ENCODE results near the gene MYOZ1.
"Not testable (repeated sequence)": the region's sequence is repeated elsewhere in the genome, so short reads cannot be mapped to it uniquely, and the experiment has no call there.

The MYOZ1 gene

DNA sequence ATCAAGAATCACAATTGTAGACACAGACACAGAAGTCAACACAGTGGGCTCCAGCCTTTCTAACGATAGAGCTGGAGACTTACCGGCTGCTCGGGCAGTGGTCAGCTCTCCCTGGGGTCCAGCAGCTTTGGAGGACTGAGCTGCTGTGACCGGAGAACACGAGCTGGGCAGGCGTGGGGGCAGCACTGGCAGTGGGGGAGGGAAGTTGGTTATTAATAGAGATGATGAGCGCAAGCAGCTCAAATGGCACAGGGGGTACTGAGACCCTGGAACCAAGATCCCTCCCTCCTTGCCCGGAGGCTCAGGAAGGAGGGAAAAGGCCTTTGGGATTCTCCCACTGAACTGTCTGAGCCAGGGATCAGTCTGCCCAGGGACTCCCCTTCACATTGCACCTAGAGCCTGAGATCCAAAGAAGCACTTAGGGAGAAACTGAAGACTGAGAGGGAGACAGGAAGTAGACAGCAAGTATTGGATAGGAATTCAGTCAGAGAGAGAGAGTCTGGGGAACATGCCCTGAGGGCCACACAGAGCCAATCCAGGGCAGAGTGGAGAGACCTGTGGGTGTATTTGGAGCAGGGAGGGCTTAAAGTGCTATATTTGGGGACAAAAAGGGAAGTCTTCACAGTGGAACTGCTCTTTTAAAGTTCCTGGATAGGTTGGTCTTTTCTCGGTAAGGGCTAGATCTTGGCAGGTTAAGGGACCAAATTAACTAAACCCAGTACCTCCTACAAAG, at the start of gene MYOZ1:
Gene MYOZ1 (minus strand): TSS at position 147 of the 733 bp plus-strand sequence. CDS start 1,457 bp downstream, outside the sequence.
- Histone ChIP-seq H3K4me1 (ENCODE audit: control insufficient read depth, insufficient read depth, low read length) (peaks cover 4% of the 10 kb centered on the region), H3K36me3 (ENCODE audit: control insufficient read depth, insufficient read depth, low read length) (no peaks in the 10 kb centered on the region), H3K9me3 (ENCODE audit: control insufficient read depth, insufficient read depth, low read length) (no peaks in the 10 kb centered on the region), H3K4me3 (ENCODE audit: low read depth, low read length) (no peak within 1 kb of the TSS), H3K9ac (ENCODE audit: low read depth, low read length) (peak within 1 kb of the TSS; percentile 37), H3K27me3 (ENCODE audit: control insufficient read depth, insufficient read depth, low read length) (no peaks in the 10 kb centered on the region)

DNA sequence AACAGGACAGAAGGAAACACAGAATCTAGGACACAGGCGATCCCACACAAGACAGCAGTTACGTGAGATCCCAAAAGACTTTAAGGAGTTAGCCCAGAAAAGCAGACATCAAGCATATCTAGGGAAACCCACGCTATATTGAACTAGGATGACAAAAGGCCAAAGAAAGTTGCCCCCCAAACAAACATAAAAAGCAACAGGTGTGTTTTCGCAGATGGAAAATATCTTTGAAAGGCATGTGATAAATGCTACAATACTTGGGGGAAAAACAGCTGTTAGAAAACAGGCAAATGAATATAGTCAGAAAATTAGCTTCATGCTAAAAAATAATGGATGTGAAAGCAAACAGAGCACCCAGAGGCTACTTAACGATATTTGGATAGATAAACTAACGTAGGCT, 49.5 kb upstream of the MYOZ1 start:
- H3K9me3 ChIP-seq (ENCODE audit: control insufficient read depth, insufficient read depth, low read length); H3K4me3 ChIP-seq (ENCODE audit: low read depth, low read length); H3K4me1 ChIP-seq (ENCODE audit: control insufficient read depth, insufficient read depth, low read length); H3K9ac ChIP-seq (ENCODE audit: low read depth, low read length); H3K27me3 ChIP-seq (ENCODE audit: control insufficient read depth, insufficient read depth, low read length); H3K36me3 ChIP-seq (ENCODE audit: control insufficient read depth, insufficient read depth, low read length): not testable (repeated sequence)

GRCh38 chr10:73689596-73689995, 48.3 kb upstream of the MYOZ1 start:
- H3K4me3 ChIP-seq (ENCODE audit: low read depth, low read length); H3K27me3 ChIP-seq (ENCODE audit: control insufficient read depth, insufficient read depth, low read length); H3K9me3 ChIP-seq (ENCODE audit: control insufficient read depth, insufficient read depth, low read length); H3K36me3 ChIP-seq (ENCODE audit: control insufficient read depth, insufficient read depth, low read length); H3K9ac ChIP-seq (ENCODE audit: low read depth, low read length); H3K4me1 ChIP-seq (ENCODE audit: control insufficient read depth, insufficient read depth, low read length): not testable (repeated sequence)

DNA sequence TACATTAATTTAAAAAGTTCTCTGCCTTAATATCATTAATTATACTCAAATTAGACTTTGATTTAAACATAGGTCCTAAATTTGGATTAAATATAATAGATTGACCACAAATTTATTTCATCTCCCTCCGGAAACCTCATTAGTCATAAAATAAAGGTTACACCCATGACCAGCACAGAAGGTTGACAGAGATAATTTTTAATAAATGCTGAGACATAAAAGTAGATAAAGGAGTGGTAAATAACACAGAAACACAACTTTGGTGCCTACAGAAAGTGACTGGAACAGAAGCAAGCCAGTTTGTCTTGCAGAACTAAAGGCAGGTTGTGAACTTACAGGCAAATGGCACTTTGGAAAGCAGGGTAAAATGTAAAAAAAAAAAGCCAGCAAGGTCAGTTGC, 46.4 kb upstream of the MYOZ1 start:
- not testable (repeated sequence) for H3K4me1 ChIP-seq (ENCODE audit: control insufficient read depth, insufficient read depth, low read length); H3K9me3 ChIP-seq (ENCODE audit: control insufficient read depth, insufficient read depth, low read length); H3K9ac ChIP-seq (ENCODE audit: low read depth, low read length); H3K4me3 ChIP-seq (ENCODE audit: low read depth, low read length); H3K27me3 ChIP-seq (ENCODE audit: control insufficient read depth, insufficient read depth, low read length); H3K36me3 ChIP-seq (ENCODE audit: control insufficient read depth, insufficient read depth, low read length)

DNA sequence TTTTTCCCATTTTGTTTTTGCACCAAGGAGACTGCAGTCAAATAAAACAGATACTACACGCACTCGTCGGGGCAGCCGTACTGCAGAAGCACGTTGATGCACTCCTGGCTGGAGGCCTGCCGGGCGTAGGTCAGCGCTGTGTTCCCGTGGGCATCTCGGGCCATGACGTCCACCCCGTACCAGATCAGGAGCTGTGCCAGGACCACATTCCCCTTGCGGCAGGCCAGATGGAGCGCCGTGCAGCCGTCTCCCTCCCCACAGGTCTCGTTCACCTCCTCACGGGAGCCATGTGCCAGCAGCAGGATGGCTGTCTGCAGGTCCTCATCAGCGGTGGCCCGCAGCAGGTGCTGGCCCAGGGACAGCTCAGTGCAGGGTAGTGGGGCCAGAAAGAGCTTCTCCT, 33.3 kb upstream of the MYOZ1 start:
- H3K9me3 ChIP-seq (ENCODE audit: control insufficient read depth, insufficient read depth, low read length); H3K4me1 ChIP-seq (ENCODE audit: control insufficient read depth, insufficient read depth, low read length); H3K27me3 ChIP-seq (ENCODE audit: control insufficient read depth, insufficient read depth, low read length); H3K4me3 ChIP-seq (ENCODE audit: low read depth, low read length); H3K9ac ChIP-seq (ENCODE audit: low read depth, low read length); H3K36me3 ChIP-seq (ENCODE audit: control insufficient read depth, insufficient read depth, low read length): not testable (repeated sequence)

DNA sequence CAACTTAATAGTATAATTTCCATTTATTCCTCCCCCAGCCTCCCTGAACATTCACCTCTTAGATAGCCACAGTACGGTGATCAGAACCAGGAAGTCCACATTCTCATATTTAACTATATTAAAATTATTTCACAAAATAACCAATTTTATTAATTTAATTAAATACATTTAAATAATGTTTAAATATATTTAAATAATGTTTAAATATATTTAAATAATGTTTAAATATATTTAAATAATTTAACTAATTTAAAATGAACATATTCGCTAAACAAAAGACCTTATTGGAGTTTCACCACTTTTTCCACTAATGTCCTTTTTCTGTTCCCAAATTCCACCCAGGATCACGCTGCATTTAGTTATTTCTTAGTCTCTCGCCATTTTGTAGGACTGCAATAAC, 27.1 kb upstream of the MYOZ1 start:
- not testable (repeated sequence) for H3K27me3 ChIP-seq (ENCODE audit: control insufficient read depth, insufficient read depth, low read length); H3K9ac ChIP-seq (ENCODE audit: low read depth, low read length); H3K4me3 ChIP-seq (ENCODE audit: low read depth, low read length); H3K4me1 ChIP-seq (ENCODE audit: control insufficient read depth, insufficient read depth, low read length); H3K9me3 ChIP-seq (ENCODE audit: control insufficient read depth, insufficient read depth, low read length); H3K36me3 ChIP-seq (ENCODE audit: control insufficient read depth, insufficient read depth, low read length)

GRCh38 chr10:73666153-73666809, 25.0 kb upstream of the MYOZ1 start:
- H3K9me3 ChIP-seq (ENCODE audit: control insufficient read depth, insufficient read depth, low read length); H3K27me3 ChIP-seq (ENCODE audit: control insufficient read depth, insufficient read depth, low read length); H3K4me3 ChIP-seq (ENCODE audit: low read depth, low read length); H3K4me1 ChIP-seq (ENCODE audit: control insufficient read depth, insufficient read depth, low read length); H3K9ac ChIP-seq (ENCODE audit: low read depth, low read length); H3K36me3 ChIP-seq (ENCODE audit: control insufficient read depth, insufficient read depth, low read length): not testable (repeated sequence)

DNA sequence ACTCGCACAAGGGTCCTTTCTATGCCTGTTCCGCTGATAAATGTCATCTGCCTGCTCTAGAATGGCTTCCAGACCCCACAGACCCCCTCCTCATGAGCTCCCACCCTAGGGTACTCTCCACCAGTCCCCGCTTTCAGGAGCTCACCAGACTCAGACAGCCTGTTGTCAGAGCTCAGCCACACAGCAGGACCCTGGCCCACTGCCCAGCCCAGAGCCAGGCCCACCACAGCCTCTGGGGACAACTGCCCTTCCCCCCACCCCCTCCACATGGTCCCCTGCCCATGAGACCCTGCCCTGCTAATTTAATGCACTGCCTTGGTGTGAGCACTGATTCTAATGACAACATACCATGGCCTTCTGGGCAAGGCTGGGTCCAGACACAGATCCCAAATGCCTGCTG, 24.3 kb upstream of the MYOZ1 start:
- H3K9me3 ChIP-seq (ENCODE audit: control insufficient read depth, insufficient read depth, low read length); H3K4me1 ChIP-seq (ENCODE audit: control insufficient read depth, insufficient read depth, low read length): not testable (repeated sequence)

GRCh38 chr10:73664156-73665040, 23.1 kb upstream of the MYOZ1 start:
- H3K36me3 ChIP-seq (ENCODE audit: control insufficient read depth, insufficient read depth, low read length); H3K9ac ChIP-seq (ENCODE audit: low read depth, low read length); H3K4me3 ChIP-seq (ENCODE audit: low read depth, low read length); H3K4me1 ChIP-seq (ENCODE audit: control insufficient read depth, insufficient read depth, low read length); H3K9me3 ChIP-seq (ENCODE audit: control insufficient read depth, insufficient read depth, low read length); H3K27me3 ChIP-seq (ENCODE audit: control insufficient read depth, insufficient read depth, low read length): not testable (repeated sequence)

More for the DNA sequence above, 24.3 kb upstream of the MYOZ1 start:
- H3K36me3 ChIP-seq (ENCODE audit: control insufficient read depth, insufficient read depth, low read length); H3K27me3 ChIP-seq (ENCODE audit: control insufficient read depth, insufficient read depth, low read length); H3K4me3 ChIP-seq (ENCODE audit: low read depth, low read length); H3K9ac ChIP-seq (ENCODE audit: low read depth, low read length): not testable (repeated sequence)

DNA sequence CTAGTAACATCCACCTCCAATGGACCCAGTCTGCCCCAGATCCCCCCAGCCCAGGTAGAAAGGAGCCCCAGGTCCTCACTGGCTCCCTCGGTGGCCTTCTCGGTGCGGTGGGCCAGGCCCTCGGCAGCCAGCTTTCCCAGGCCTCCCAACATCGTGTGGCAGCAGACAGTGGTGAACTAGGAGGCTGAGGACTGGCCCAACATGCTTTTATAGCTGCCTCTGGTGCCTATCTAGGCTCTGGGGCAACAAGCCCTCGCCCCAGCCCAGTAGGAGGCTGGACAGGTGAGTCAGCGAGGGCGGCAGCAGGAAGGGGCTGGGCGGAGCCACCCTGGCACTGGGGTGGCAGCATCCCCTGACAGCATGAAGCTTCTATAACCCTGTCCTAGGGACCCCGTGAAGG, 22.3 kb upstream of the MYOZ1 start:
- not testable (repeated sequence) for H3K27me3 ChIP-seq (ENCODE audit: control insufficient read depth, insufficient read depth, low read length); H3K4me1 ChIP-seq (ENCODE audit: control insufficient read depth, insufficient read depth, low read length); H3K4me3 ChIP-seq (ENCODE audit: low read depth, low read length); H3K9ac ChIP-seq (ENCODE audit: low read depth, low read length); H3K36me3 ChIP-seq (ENCODE audit: control insufficient read depth, insufficient read depth, low read length); H3K9me3 ChIP-seq (ENCODE audit: control insufficient read depth, insufficient read depth, low read length)

DNA sequence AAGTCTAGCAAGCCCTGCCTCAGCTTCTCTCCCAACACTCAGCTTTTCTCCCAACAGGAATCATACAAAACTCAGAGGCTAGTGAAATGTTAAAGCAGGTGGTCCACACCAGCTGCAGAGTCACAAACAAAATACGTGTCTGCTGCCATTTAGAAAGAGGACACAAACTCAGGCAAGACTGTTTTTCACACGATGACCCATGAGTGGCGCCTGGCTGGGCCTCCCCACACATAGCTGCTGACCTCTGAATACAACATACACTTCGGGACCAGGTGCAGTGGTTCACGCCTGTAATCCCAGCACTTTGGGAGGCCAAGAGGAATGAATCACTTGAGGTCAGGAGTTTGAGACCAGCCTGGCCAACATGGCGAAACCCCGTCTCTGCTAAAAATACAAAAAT, 21.4 kb upstream of the MYOZ1 start:
- not testable (repeated sequence) for H3K4me1 ChIP-seq (ENCODE audit: control insufficient read depth, insufficient read depth, low read length); H3K4me3 ChIP-seq (ENCODE audit: low read depth, low read length); H3K36me3 ChIP-seq (ENCODE audit: control insufficient read depth, insufficient read depth, low read length); H3K27me3 ChIP-seq (ENCODE audit: control insufficient read depth, insufficient read depth, low read length); H3K9me3 ChIP-seq (ENCODE audit: control insufficient read depth, insufficient read depth, low read length); H3K9ac ChIP-seq (ENCODE audit: low read depth, low read length)

GRCh38 chr10:73655990-73656298, 14.7 kb upstream of the MYOZ1 start, which contains the start of gene SYNPO2L:
TSS of gene SYNPO2L (minus strand) at chr10:73656029. CDS start at chr10:73655922, 107 bp downstream.
- no peaks in the 10 kb centered on the region for H3K9me3 ChIP-seq (ENCODE audit: control insufficient read depth, insufficient read depth, low read length)
- no peak within 1 kb of the TSS for H3K4me3 ChIP-seq (ENCODE audit: low read depth, low read length)
- H3K36me3 ChIP-seq (ENCODE audit: control insufficient read depth, insufficient read depth, low read length) = no peaks in the 10 kb centered on the region
- H3K9ac ChIP-seq (ENCODE audit: low read depth, low read length) = no peak within 1 kb of the TSS
- no peaks in the 10 kb centered on the region for H3K4me1 ChIP-seq (ENCODE audit: control insufficient read depth, insufficient read depth, low read length)
- H3K27me3 ChIP-seq (ENCODE audit: control insufficient read depth, insufficient read depth, low read length) = no peaks in the 10 kb centered on the region

Data from iPS-15b (cell line).